H1 (cell line): ENCODE results near the gene SPR.

Source experiments
- ATF3 ChIP-seq: IDR thresholded peaks from 2 replicates; pipeline ENCODE4 v1.6.1; 2011; ENCODE audit warnings: low read depth, mild to moderate bottlenecking, low read length; ENCODE audit not compliant: insufficient read depth
- CTCF ChIP-seq, 3 experiments: IDR thresholded peaks; 1 replicate in 2 of 3; 2 replicates in 1 of 3; pipeline versions ENCODE4 v1.5.1 to v1.6.1; 2011; ENCODE audit warnings: low read length in 3 of 3, mild to moderate bottlenecking in 3 of 3, inconsistent platforms in 2 of 3, low read depth in 1 of 3, moderate library complexity in 1 of 3; ENCODE audit not compliant: insufficient read depth in 1 of 3; ENCODE audit errors: control extremely low read depth in 1 of 3
- RAD21 ChIP-seq, 2 experiments: IDR thresholded peaks in 1 of 2; conservative IDR thresholded peaks in 1 of 2; 2 replicates each; pipeline ENCODE4 v1.6.1; 2011; ENCODE audit warnings: low read depth in 2 of 2, low read length in 2 of 2, improper control_type of control experiment in 1 of 2, inconsistent platforms in 1 of 2, mild to moderate bottlenecking in 1 of 2, moderate library complexity in 1 of 2
- RFX5 ChIP-seq: IDR thresholded peaks from 2 replicates; pipeline ENCODE4 v1.6.1; 2011; ENCODE audit warnings: low read depth, low read length, improper control_type of control experiment, borderline replicate concordance

GRCh38 chr2:72848436-72849137, 38.6 kb upstream of the SPR start:
- TF ChIP-seq RAD21 (IDR thresholded peaks at IDR 0.05 in 1 of 2, conservative IDR thresholded peaks at IDR 0.05 in 1 of 2; ENCODE audit: low read depth in 2 of 2, low read length in 2 of 2) (no peak), CTCF (IDR thresholded peaks at IDR 0.05; ENCODE audit: control extremely low read depth in 1 of 3, insufficient read depth in 1 of 3, low read depth in 1 of 3, low read length in 3 of 3) (no peak), ATF3 (no peak), RFX5 (no peak)
